SK-N-SH (cell line): ENCODE measurements around the gene EWSR1. TPM values are rescaled to one million over a fixed set of nuclear protein-coding genes. Genes with fewer than 3 reads are reported as not detected.

Source experiments
- CTCF ChIA-PET: fragments of 300-600, 350-600 bp; formaldehyde crosslinking; extraction: SDS; loops from one replicate; lab custom pipeline; 2021; lab: Yijun Ruan, JAX
- POLR2A ChIA-PET: fragments of 350-600 bp; sonication (Branson Sonifier 250); formaldehyde crosslinking; extraction: SDS; loops from one replicate; lab custom pipeline; 2020; ENCODE audit warnings: antibody characterized with exemption, inconsistent platforms; lab: Yijun Ruan, JAX
- DNase-seq: peaks from one replicate; pipeline ENCODE4 v3.0.0; 2012
- H2AFZ ChIP-seq: fragments of 200-600 bp; sonication (generic); 2 replicates; pipeline ENCODE4 v1.8.1; 2016; ENCODE audit warnings: antibody characterized with exemption, mild to moderate bottlenecking, low read depth
- H3F3A ChIP-seq: fragments of 200-600 bp; sonication (generic); replicated peaks from 2 replicates; pipeline ENCODE3; 2016; ENCODE audit warnings: antibody characterized with exemption, mild to moderate bottlenecking; ENCODE audit not compliant: insufficient read depth
- H3K27ac ChIP-seq, 2 experiments: fragments of 200-500 bp in 1 of 2; fragments of 200-600 bp in 1 of 2; sonication (Bioruptor generic) in 1 of 2; sonication (generic), shearing (Covaris generic) in 1 of 2; 2 replicates each; pipeline versions ENCODE4 v1.5.1 to v1.6.1; 2014 to 2016; ENCODE audit warnings: low read depth in 2 of 2, inconsistent platforms in 1 of 2, low read length in 1 of 2, mild to moderate bottlenecking in 1 of 2, mixed read lengths in 1 of 2
- H3K27me3 ChIP-seq: fragments of 200-600 bp; sonication (generic), shearing (Covaris generic); 2 replicates; pipeline ENCODE4 v1.6.1; 2016; ENCODE audit warnings: mixed run types; ENCODE audit not compliant: insufficient read depth
- H3K36me3 ChIP-seq, 2 experiments: fragments of 200-500 bp in 1 of 2; fragments of 200-600 bp in 1 of 2; sonication (Bioruptor generic) in 1 of 2; sonication (generic) in 1 of 2; replicated peaks in 1 of 2; 2 replicates each; pipeline versions ENCODE3 to v1.5.1; 2014 to 2016; ENCODE audit warnings: low read length in 1 of 2, mild to moderate bottlenecking in 1 of 2; ENCODE audit not compliant: insufficient read depth in 2 of 2, control insufficient read depth in 1 of 2
- H3K4me1 ChIP-seq, 2 experiments: fragments of 200-500 bp in 1 of 2; fragments of 200-600 bp in 1 of 2; sonication (Bioruptor generic) in 1 of 2; sonication (generic), shearing (Covaris generic) in 1 of 2; 2 replicates each; pipeline versions ENCODE4 v1.5.1 to v1.6.1; 2014 to 2016; ENCODE audit warnings: low read depth in 1 of 2, low read length in 1 of 2, mixed run types in 1 of 2; ENCODE audit not compliant: insufficient read depth in 2 of 2, control insufficient read depth in 1 of 2
- H3K4me2 ChIP-seq: fragments of 200-600 bp; sonication (generic), shearing (Covaris generic); 2 replicates; pipeline ENCODE4 v1.6.1; 2017; ENCODE audit warnings: mixed run types
- H3K4me3 ChIP-seq, 2 experiments: fragments of 200-500 bp in 1 of 2; fragments of 200-600 bp in 1 of 2; sonication (Bioruptor generic) in 1 of 2; sonication (generic), shearing (Covaris generic) in 1 of 2; 2 replicates each; pipeline versions ENCODE4 v1.5.1 to v1.8.1; 2014 to 2016; ENCODE audit warnings: low read depth in 2 of 2, inconsistent platforms in 1 of 2, low read length in 1 of 2, mild to moderate bottlenecking in 1 of 2, mixed read lengths in 1 of 2, moderate library complexity in 1 of 2
- H3K79me2 ChIP-seq: fragments of 200-600 bp; sonication (generic); 2 replicates; pipeline ENCODE4 v1.8.1; 2017; ENCODE audit warnings: mild to moderate bottlenecking; ENCODE audit not compliant: insufficient read depth
- H3K9ac ChIP-seq: fragments of 200-600 bp; sonication (generic); 2 replicates; pipeline ENCODE4 v1.6.1; 2017; ENCODE audit warnings: mixed run types
- H3K9me2 ChIP-seq: fragments of 200-600 bp; sonication (generic); 2 replicates; pipeline ENCODE4 v1.6.1; 2017; ENCODE audit warnings: mixed run types
- H3K9me3 ChIP-seq: fragments of 200-600 bp; sonication (generic); 2 replicates; pipeline ENCODE4 v1.6.1; 2017; ENCODE audit warnings: mixed run types, mild to moderate bottlenecking, moderate library complexity
- H4K20me1 ChIP-seq: fragments of 200-600 bp; sonication (generic); 2 replicates; pipeline ENCODE4 v1.6.1; 2017; ENCODE audit warnings: mild to moderate bottlenecking, mixed run types; ENCODE audit not compliant: insufficient read depth
- CHD2 ChIP-seq: fragments of 150-350 bp; IDR thresholded peaks from 2 replicates; pipeline ENCODE4 v1.6.1; 2018; ENCODE audit warnings: low read length; ENCODE audit not compliant: partially characterized antibody
- EP300 ChIP-seq, 2 experiments: IDR thresholded peaks; 2 replicates each; pipeline versions ENCODE4 v1.4.0 to v1.6.1; 2012; ENCODE audit warnings: borderline replicate concordance in 1 of 2, low read depth in 1 of 2, low read length in 1 of 2
- POLR2AphosphoS5 ChIP-seq: IDR thresholded peaks from 2 replicates; pipeline ENCODE4 v1.6.1; 2012; ENCODE audit warnings: low read depth, low read length
- RAD21 ChIP-seq: IDR thresholded peaks from 2 replicates; pipeline ENCODE4 v1.6.1; 2012; ENCODE audit warnings: mild to moderate bottlenecking, low read length
- RCOR1 ChIP-seq: fragments of 150-350 bp; IDR thresholded peaks from 2 replicates; pipeline ENCODE4 v1.6.1; 2017; ENCODE audit warnings: antibody characterized with exemption, low read length
- SIN3A ChIP-seq: IDR thresholded peaks from 2 replicates; pipeline ENCODE4 v1.6.1; 2012; ENCODE audit warnings: low read depth, mild to moderate bottlenecking, low read length, moderate library complexity, borderline replicate concordance
- SMC3 ChIP-seq: IDR thresholded peaks from 2 replicates; pipeline ENCODE4 v1.6.1; 2012; ENCODE audit warnings: low read depth, low read length, improper control_type of control experiment
- TEAD4 ChIP-seq: IDR thresholded peaks from 2 replicates; pipeline ENCODE4 v1.4.0; 2012; ENCODE audit warnings: mild to moderate bottlenecking, borderline replicate concordance; ENCODE audit not compliant: insufficient read depth
- WGBS: methylation state at CpG from one replicate; pipeline ENCODE4 v1.1.6; 2017; ENCODE audit warnings: low lambda C conversion rate; 5-methylcytosine and 5-hydroxymethylcytosine counted together
- polyA plus RNA-seq, 3 experiments: library from polyadenylated mRNA; depleted of rRNA; stranded (reverse); fragments of >200 nt; gene quantifications; 2 replicates each; pipeline ENCODE4 v1.2.3, GENCODE V29; 2012
- TF ChIP-seq, protein P1 (sequence below): IDR thresholded peaks from 2 replicates; pipeline ENCODE4 v1.6.1; 2012; ENCODE audit warnings: mild to moderate bottlenecking, low read depth, low read length, moderate library complexity
- TF ChIP-seq, protein P2 (sequence below): IDR thresholded peaks from 2 replicates; pipeline ENCODE4 v1.4.0; 2012; ENCODE audit warnings: low read depth, borderline replicate concordance
- TF ChIP-seq, protein P3 (sequence below): fragments of 150-350 bp; IDR thresholded peaks from 2 replicates; pipeline ENCODE4 v1.6.1; 2017; ENCODE audit warnings: antibody characterized with exemption, low read length, low read depth, borderline replicate concordance

EWSR1 gene
- polyA plus RNA-seq, 1 of the 3 experiments (the other 2 are of a cell fraction), result 173 TPM

DNA sequence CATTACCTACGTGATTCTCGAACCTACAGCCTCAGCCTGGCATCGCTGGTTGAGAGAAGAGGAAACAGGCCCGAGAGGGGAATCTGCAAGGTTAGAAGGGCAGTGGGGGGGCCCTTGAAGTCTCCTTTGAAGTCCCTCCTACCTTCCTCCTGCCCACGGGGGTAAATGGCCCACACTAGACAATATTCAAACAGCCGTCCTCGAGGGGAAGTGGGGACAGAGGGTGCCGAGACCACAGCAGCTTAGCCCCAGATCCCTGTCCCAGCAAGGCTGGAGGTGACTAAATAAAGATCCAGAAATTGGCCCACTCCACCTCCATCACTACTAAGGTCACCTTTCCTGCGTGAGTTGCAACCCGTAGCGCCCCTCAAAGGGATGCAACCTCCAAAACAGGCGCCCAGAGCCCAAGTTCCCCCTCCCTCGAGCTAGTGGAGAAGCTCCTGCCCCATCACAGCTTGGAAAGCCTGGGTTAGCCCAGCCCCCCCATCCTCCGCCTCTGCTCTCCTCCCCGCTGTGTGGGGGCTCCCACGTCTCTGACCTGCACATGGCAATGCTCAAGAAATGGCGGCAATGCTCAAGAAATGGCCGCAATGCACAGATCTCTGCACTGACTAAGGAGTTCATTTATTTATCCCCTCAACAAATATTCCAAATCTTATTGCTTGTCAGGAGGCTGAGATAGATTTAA lies 48.2 kb downstream of the EWSR1 start:
- no peak overlapping the region for H3K9ac ChIP-seq
- no peaks in the 10 kb centered on the region for H3K9me2 ChIP-seq
- H3K27me3 ChIP-seq, result peaks cover 21% of the 10 kb centered on the region
- H3K79me2 ChIP-seq, result no peaks in the 10 kb centered on the region
- POLR2A ChIA-PET, result no interaction called here
- TF ChIP-seq, protein P1, sequence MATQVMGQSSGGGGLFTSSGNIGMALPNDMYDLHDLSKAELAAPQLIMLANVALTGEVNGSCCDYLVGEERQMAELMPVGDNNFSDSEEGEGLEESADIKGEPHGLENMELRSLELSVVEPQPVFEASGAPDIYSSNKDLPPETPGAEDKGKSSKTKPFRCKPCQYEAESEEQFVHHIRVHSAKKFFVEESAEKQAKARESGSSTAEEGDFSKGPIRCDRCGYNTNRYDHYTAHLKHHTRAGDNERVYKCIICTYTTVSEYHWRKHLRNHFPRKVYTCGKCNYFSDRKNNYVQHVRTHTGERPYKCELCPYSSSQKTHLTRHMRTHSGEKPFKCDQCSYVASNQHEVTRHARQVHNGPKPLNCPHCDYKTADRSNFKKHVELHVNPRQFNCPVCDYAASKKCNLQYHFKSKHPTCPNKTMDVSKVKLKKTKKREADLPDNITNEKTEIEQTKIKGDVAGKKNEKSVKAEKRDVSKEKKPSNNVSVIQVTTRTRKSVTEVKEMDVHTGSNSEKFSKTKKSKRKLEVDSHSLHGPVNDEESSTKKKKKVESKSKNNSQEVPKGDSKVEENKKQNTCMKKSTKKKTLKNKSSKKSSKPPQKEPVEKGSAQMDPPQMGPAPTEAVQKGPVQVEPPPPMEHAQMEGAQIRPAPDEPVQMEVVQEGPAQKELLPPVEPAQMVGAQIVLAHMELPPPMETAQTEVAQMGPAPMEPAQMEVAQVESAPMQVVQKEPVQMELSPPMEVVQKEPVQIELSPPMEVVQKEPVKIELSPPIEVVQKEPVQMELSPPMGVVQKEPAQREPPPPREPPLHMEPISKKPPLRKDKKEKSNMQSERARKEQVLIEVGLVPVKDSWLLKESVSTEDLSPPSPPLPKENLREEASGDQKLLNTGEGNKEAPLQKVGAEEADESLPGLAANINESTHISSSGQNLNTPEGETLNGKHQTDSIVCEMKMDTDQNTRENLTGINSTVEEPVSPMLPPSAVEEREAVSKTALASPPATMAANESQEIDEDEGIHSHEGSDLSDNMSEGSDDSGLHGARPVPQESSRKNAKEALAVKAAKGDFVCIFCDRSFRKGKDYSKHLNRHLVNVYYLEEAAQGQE, result no peak
- TF ChIP-seq SMC3, result no peak
- TF ChIP-seq SIN3A, result no peak
- TF ChIP-seq EP300 (IDR thresholded peaks at IDR 0.05; ENCODE audit: borderline replicate concordance in 1 of 2, low read depth in 1 of 2, low read length in 1 of 2), result no peak
- TF ChIP-seq, protein P2, sequence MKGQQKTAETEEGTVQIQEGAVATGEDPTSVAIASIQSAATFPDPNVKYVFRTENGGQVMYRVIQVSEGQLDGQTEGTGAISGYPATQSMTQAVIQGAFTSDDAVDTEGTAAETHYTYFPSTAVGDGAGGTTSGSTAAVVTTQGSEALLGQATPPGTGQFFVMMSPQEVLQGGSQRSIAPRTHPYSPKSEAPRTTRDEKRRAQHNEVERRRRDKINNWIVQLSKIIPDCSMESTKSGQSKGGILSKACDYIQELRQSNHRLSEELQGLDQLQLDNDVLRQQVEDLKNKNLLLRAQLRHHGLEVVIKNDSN, result no peak
- TF ChIP-seq, protein P3, sequence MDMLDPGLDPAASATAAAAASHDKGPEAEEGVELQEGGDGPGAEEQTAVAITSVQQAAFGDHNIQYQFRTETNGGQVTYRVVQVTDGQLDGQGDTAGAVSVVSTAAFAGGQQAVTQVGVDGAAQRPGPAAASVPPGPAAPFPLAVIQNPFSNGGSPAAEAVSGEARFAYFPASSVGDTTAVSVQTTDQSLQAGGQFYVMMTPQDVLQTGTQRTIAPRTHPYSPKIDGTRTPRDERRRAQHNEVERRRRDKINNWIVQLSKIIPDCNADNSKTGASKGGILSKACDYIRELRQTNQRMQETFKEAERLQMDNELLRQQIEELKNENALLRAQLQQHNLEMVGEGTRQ, result no peak
- no peak for TF ChIP-seq RAD21
- no peak for TF ChIP-seq CHD2
- no peak for TF ChIP-seq POLR2AphosphoS5
- TF ChIP-seq TEAD4, result no peak
- no peak for TF ChIP-seq RCOR1
- H3K9me3 ChIP-seq, result no peaks in the 10 kb centered on the region
- CTCF ChIA-PET, result interaction anchor here (1.4 kb wide), 1 partner anchor 10 kb away, joined by 5 read pairs; no protein-coding TSS in a partner anchor
- H3K36me3 ChIP-seq, result peaks cover 6 to 7% of the 10 kb centered on the region in 2 experiments
- no peak for DNase-seq
- H3K4me2 ChIP-seq, result no peak overlapping the region
- no peaks in the 10 kb centered on the region for H3F3A ChIP-seq
- WGBS, result 76% methylated on average over 15 of the region's 18 CpGs
- peaks cover 4% of the 10 kb centered on the region in 2 experiments; a peak in 3 of 4 replicates for H3K4me1 ChIP-seq
- H4K20me1 ChIP-seq, result peaks cover 13% of the 10 kb centered on the region; the same call in 1 of the 2 replicates
- H2AFZ ChIP-seq, result no peak overlapping the region
- H3K27ac ChIP-seq, result no peak overlapping the region
- no peak overlapping the region for H3K4me3 ChIP-seq
